A549 (cell line): ENCODE measurements around the gene CLSTN2. TPM values are rescaled to one million over a fixed set of nuclear protein-coding genes. Genes with fewer than 3 reads are reported as not detected.

Experiments used
- ATAC-seq, 2 experiments: fragments of 200-7000 bp in 1 of 2; fragments of >200 bp in 1 of 2; cut with Nextera tagmentation in 1 of 2; cut with Tn5 transposase in 1 of 2; 3 replicates each; pipeline versions ENCODE4 v1.8.0 to v1.9.1; 2018 to 2020; ENCODE audit warnings: mild to moderate bottlenecking in 1 of 2, moderate library complexity in 1 of 2
- CTCF ChIA-PET: fragments of 300-600 bp; sonication (Branson Sonifier 250); formaldehyde crosslinking; extraction: SDS; loops from one replicate; lab custom pipeline; 2021; ENCODE audit warnings: antibody characterized with exemption, inconsistent platforms; lab: Yijun Ruan, JAX
- POLR2A ChIA-PET: fragments of 350-600 bp; formaldehyde crosslinking; extraction: SDS; loops from one replicate; lab custom pipeline; 2021; ENCODE audit warnings: antibody characterized with exemption, inconsistent platforms; lab: Yijun Ruan, JAX
- DNase-seq, 2 experiments: peaks; one replicate each; pipeline versions ENCODE4 v3.0.0 to v3.0.0-alpha.2; 2011 to 2016; ENCODE audit warnings: low read depth in 1 of 2, low spot score in 1 of 2
- FAIRE-seq: peaks from 2 replicates; lab custom pipeline; 2011; peaks lifted over from hg19 to GRCh38; lab: Jason Lieb, UNC
- H3K27ac ChIP-seq, 2 experiments: fragments of >200 bp; sonication (Bioruptor Twin); formaldehyde crosslinking; 3 replicates each; pipeline ENCODE4 v1.5.1; 2016 to 2017
- H3K4me1 ChIP-seq: fragments of >200 bp; sonication (Bioruptor Twin); formaldehyde crosslinking; 3 replicates; pipeline ENCODE4 v1.6.1; 2016
- H3K4me2 ChIP-seq: fragments of >200 bp; sonication (Bioruptor Twin); formaldehyde crosslinking; 3 replicates; pipeline ENCODE4 v1.6.1; 2016
- H3K4me3 ChIP-seq: fragments of >200 bp; sonication (Bioruptor Twin); formaldehyde crosslinking; 3 replicates; pipeline ENCODE4 v1.5.1; 2016
- H3K9me3 ChIP-seq: fragments of >200 bp; sonication (Bioruptor Twin); formaldehyde crosslinking; 3 replicates; pipeline ENCODE4 v1.6.1; 2016
- BHLHE40 ChIP-seq: IDR thresholded peaks from 2 replicates; pipeline ENCODE4 v1.6.1; 2012; ENCODE audit warnings: low read depth, low read length, inconsistent platforms
- CBX2 ChIP-seq: fragments of 200-600 bp; sonication (generic); IDR thresholded peaks from 2 replicates; pipeline ENCODE4 v1.6.1; 2016; ENCODE audit warnings: low read depth, mild to moderate bottlenecking, borderline replicate concordance
- CHD2 ChIP-seq: fragments of 150-350 bp; IDR thresholded peaks from 2 replicates; pipeline ENCODE4 v1.6.1; 2014; ENCODE audit warnings: low read length; ENCODE audit not compliant: partially characterized antibody
- CTCF ChIP-seq: fragments of >200 bp; sonication (Bioruptor Twin); formaldehyde crosslinking; IDR thresholded peaks from 3 replicates; pipeline ENCODE4 v1.5.1; 2016
- E2F6 ChIP-seq: IDR thresholded peaks from 2 replicates; pipeline ENCODE4 v1.6.1; 2012; ENCODE audit warnings: low read depth, borderline replicate concordance
- EHMT2 ChIP-seq: fragments of 200-600 bp; sonication (generic); IDR thresholded peaks from 2 replicates; pipeline ENCODE4 v1.6.1; 2016; ENCODE audit warnings: antibody characterized with exemption, low read depth, mild to moderate bottlenecking, moderate library complexity
- ESRRA ChIP-seq: fragments of 150-350 bp; IDR thresholded peaks from 2 replicates; pipeline ENCODE4 v1.6.1; 2014; ENCODE audit warnings: mild to moderate bottlenecking, low read length, borderline replicate concordance
- HMGXB4 ChIP-seq: fragments of 250-450 bp; sonication (Bioruptor Pico); IDR thresholded peaks from 2 replicates; pipeline ENCODE4 v1.5.0; 2021; ENCODE audit warnings: mild to moderate bottlenecking, moderate library complexity, borderline replicate concordance
- HOXB13 ChIP-seq: fragments of 250-450 bp; sonication (Bioruptor Pico); IDR thresholded peaks from 2 replicates; pipeline ENCODE4 v1.5.0; 2020; ENCODE audit warnings: low read depth, mild to moderate bottlenecking, moderate library complexity
- HOXB5 ChIP-seq: fragments of 250-450 bp; sonication (Bioruptor Pico); IDR thresholded peaks from 2 replicates; pipeline ENCODE4 v1.5.0; 2020; ENCODE audit warnings: mild to moderate bottlenecking, moderate library complexity
- JUNB ChIP-seq: fragments of >200 bp; sonication (Bioruptor Twin); formaldehyde crosslinking; IDR thresholded peaks from 2 replicates; pipeline ENCODE4 v1.6.1; 2016
- NR3C1 ChIP-seq: fragments of >200 bp; sonication (Bioruptor Twin); formaldehyde crosslinking; IDR thresholded peaks from 3 replicates; pipeline ENCODE4 v1.6.1; 2017
- RARB ChIP-seq: fragments of 250-450 bp; sonication (Bioruptor Pico); IDR thresholded peaks from 2 replicates; pipeline ENCODE4 v1.8.0; 2021; ENCODE audit warnings: mild to moderate bottlenecking, moderate library complexity
- RNF2 ChIP-seq: fragments of 200-600 bp; sonication (generic); IDR thresholded peaks from 2 replicates; pipeline ENCODE4 v1.6.1; 2016; ENCODE audit warnings: low read depth, mild to moderate bottlenecking, antibody characterized with exemption, moderate library complexity, borderline replicate concordance
- SREBF2 ChIP-seq: fragments of 450-650 bp; IDR thresholded peaks from 2 replicates; pipeline ENCODE4 v1.6.1; 2014; ENCODE audit warnings: mild to moderate bottlenecking, moderate library complexity
- TFCP2L1 ChIP-seq: fragments of 250-450 bp; sonication (Bioruptor Pico); IDR thresholded peaks from 2 replicates; pipeline ENCODE4 v1.5.0; 2021; ENCODE audit warnings: mild to moderate bottlenecking
- USF2 ChIP-seq: fragments of 450-650 bp; IDR thresholded peaks from 2 replicates; pipeline ENCODE4 v1.6.1; 2014; ENCODE audit warnings: antibody characterized with exemption
- ZFP36 ChIP-seq: fragments of 450-650 bp; IDR thresholded peaks from 2 replicates; pipeline ENCODE4 v1.6.1; 2014; ENCODE audit warnings: borderline replicate concordance; ENCODE audit not compliant: partially characterized antibody
- WGBS: methylation state at CpG from one replicate; pipeline ENCODE4 v1.1.6; 2017; ENCODE audit errors: missing lambda C conversion rate; 5-methylcytosine and 5-hydroxymethylcytosine counted together
- polyA plus RNA-seq, 4 experiments: library from polyadenylated mRNA; depleted of rRNA in 3 of 4; stranded (reverse); fragments of >200 nt; fragmentation: RNase III in 1 of 4; extraction: RNeasy Plus Mini Kit Qiagen cat#74134 plus additional on column Dnase treatment in 1 of 4; gene quantifications; 2 replicates in 3 of 4; 3 replicates in 1 of 4; pipeline ENCODE4 v1.2.3, GENCODE V29; 2011 to 2017
- TF ChIP-seq, protein P1 (sequence below): fragments of 250-450 bp; sonication (Bioruptor Pico); IDR thresholded peaks from 2 replicates; pipeline ENCODE4 v1.5.0; 2020; ENCODE audit warnings: low read depth, mild to moderate bottlenecking, moderate library complexity

Gene CLSTN2
- polyA plus RNA-seq, 2 of the 4 experiments (the other 2 are of a cell fraction), result 0.03 to 0.04 TPM

DNA sequence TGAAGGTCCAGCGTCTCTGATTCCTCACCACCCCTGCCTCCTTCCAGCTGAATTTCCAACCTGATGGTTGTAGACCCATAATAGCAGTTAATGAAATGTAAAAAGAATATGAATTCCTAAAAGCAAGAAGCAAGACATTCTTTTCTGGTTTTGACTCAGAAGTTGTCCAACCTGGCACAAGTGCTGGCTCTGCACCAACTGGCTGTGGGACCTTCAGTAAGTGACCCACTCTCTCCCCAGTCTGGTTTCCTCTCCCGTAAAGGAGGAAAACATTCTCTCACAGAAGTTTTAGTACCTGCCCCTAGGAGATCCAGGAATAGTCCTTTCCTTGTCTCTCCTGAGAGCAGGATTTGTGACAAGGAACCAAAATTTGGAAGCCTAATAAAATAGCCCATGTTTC lies 506.0 kb downstream of the CLSTN2 start:
- H3K9me3 ChIP-seq, result no peaks in the 10 kb centered on the region
- ATAC-seq, result peak; percentile 38 to 63; a peak in 3 of 6 replicates
- H3K4me3 ChIP-seq, result no peak overlapping the region
- peaks cover 8% of the 10 kb centered on the region; the same call in 1 of the 3 replicates for H3K4me1 ChIP-seq
- DNase-seq, result peak in 1 of 2 experiments; percentile 11
- CTCF ChIA-PET, result no interaction called here
- POLR2A ChIA-PET, result no interaction called here
- no peak overlapping the region; a peak in 1 of 6 replicates for H3K27ac ChIP-seq
- no peak for FAIRE-seq
- H3K4me2 ChIP-seq, result peak overlapping the region; percentile 33; the same call in 2 of the 3 replicates
- TF ChIP-seq CHD2 (no peak), ZFP36 (no peak), CTCF (no peak)
- TF ChIP-seq, protein P1, sequence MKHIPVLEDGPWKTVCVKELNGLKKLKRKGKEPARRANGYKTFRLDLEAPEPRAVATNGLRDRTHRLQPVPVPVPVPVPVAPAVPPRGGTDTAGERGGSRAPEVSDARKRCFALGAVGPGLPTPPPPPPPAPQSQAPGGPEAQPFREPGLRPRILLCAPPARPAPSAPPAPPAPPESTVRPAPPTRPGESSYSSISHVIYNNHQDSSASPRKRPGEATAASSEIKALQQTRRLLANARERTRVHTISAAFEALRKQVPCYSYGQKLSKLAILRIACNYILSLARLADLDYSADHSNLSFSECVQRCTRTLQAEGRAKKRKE (CRISPR knock-in tag), result no peak
- WGBS, result 28% methylated on average over 2 of the region's 2 CpGs

- POLR2A ChIA-PET, result no interaction called here
- Histone ChIP-seq H3K4me2 (no peak overlapping the region), H3K4me1 (peaks cover 8% of the 10 kb centered on the region; the same call in 1 of the 3 replicates), H3K27ac (no peak overlapping the region), H3K4me3 (no peak overlapping the region), H3K9me3 (no peaks in the 10 kb centered on the region)
- CTCF ChIA-PET, result no interaction called here
- 22% methylated on average over 2 of the region's 2 CpGs for WGBS
- DNase-seq (no peak), ATAC-seq (no peak), FAIRE-seq (no peak)
- no peak for TF ChIP-seq RNF2
- TF ChIP-seq TFCP2L1 (CRISPR knock-in tag), result no peak
- no peak for TF ChIP-seq CBX2
- TF ChIP-seq BHLHE40, result no peak
- no peak for TF ChIP-seq RARB (CRISPR knock-in tag)
- TF ChIP-seq HMGXB4 (CRISPR knock-in tag), result no peak
- no peak for TF ChIP-seq NR3C1
- TF ChIP-seq HOXB13 (CRISPR knock-in tag), result no peak
- no peak for TF ChIP-seq USF2
- no peak for TF ChIP-seq JUNB
- TF ChIP-seq HOXB5 (CRISPR knock-in tag), result no peak
- no peak for TF ChIP-seq E2F6
- no peak for TF ChIP-seq SREBF2
- TF ChIP-seq ESRRA, result no peak
- TF ChIP-seq EHMT2, result no peak
These were observed 507.6 kb downstream of the CLSTN2 start for GRCh38 chr3:140442621-140443020.
